A673 (cell line): ENCODE results near the gene ARHGAP5. TPM values are rescaled to one million over a fixed set of nuclear protein-coding genes. Genes with fewer than 3 reads are reported as not detected.

Source experiments
- BruUV-seq: library from RNA; stranded (reverse); fragments of 400-500 nt; replicated peaks from 2 replicates; lab custom pipeline; 2021; lab: Mats Ljungman, UMichigan
- CTCF ChIA-PET: fragments of 300-600 bp; sonication (Branson Sonifier 250); formaldehyde crosslinking; loops from one replicate; lab custom pipeline; 2022; ENCODE audit warnings: antibody characterized with exemption; lab: Charles Lee
- POLR2A ChIA-PET: fragments of 300-600 bp; sonication (Branson Sonifier 250); formaldehyde crosslinking; loops from one replicate; lab custom pipeline; 2022; ENCODE audit warnings: antibody characterized with exemption; ENCODE audit not compliant: low non-redundant PET; lab: Charles Lee
- DNase-seq: peaks from one replicate; pipeline ENCODE4 v3.0.0-alpha.2; 2015; ENCODE audit warnings: low spot score
- H3K27ac ChIP-seq: fragments of 200-600 bp; sonication (generic); 2 replicates; pipeline ENCODE4 v1.5.1; 2016; ENCODE audit warnings: mixed run types, low read depth, mild to moderate bottlenecking, mixed read lengths, antibody characterized with exemption, low read length; ENCODE audit not compliant: poor library complexity, severe bottlenecking
- H3K27me3 ChIP-seq: fragments of 200-600 bp; sonication (generic); replicated peaks from 2 replicates; pipeline ENCODE4 v1.6.1; 2017; ENCODE audit warnings: mixed run types, low read depth, mild to moderate bottlenecking, mixed read lengths, antibody characterized with exemption, low read length; ENCODE audit not compliant: insufficient read depth, poor library complexity
- H3K36me3 ChIP-seq: fragments of 200-600 bp; sonication (generic); 2 replicates; pipeline ENCODE4 v1.6.1; 2016; ENCODE audit warnings: mixed run types, mild to moderate bottlenecking, mixed read lengths, antibody characterized with exemption, low read length; ENCODE audit not compliant: insufficient read depth, poor library complexity, severe bottlenecking
- H3K4me1 ChIP-seq: fragments of 200-600 bp; sonication (generic); 2 replicates; pipeline ENCODE4 v1.6.1; 2017; ENCODE audit warnings: mixed run types, mild to moderate bottlenecking, mixed read lengths, antibody characterized with exemption, low read length; ENCODE audit not compliant: insufficient read depth, poor library complexity, severe bottlenecking
- H3K4me3 ChIP-seq: fragments of 200-600 bp; sonication (generic); 2 replicates; pipeline ENCODE4 v1.5.1; 2016; ENCODE audit warnings: low read depth, mixed run types, mild to moderate bottlenecking, mixed read lengths, low read length; ENCODE audit not compliant: poor library complexity, severe bottlenecking
- H3K9me3 ChIP-seq: fragments of 200-600 bp; sonication (generic); 2 replicates; pipeline ENCODE4 v1.6.1; 2016; ENCODE audit warnings: mixed run types, low read depth, mild to moderate bottlenecking, mixed read lengths, antibody characterized with exemption, low read length; ENCODE audit not compliant: poor library complexity, severe bottlenecking
- CTCF ChIP-seq: fragments of 300-800, 200-600 bp; sonication (generic); conservative IDR thresholded peaks from 2 replicates; pipeline ENCODE4 v1.5.1; 2017; ENCODE audit warnings: low read depth, mild to moderate bottlenecking, antibody characterized with exemption, low read length, moderate library complexity, mixed read lengths
- EZH2 ChIP-seq: fragments of 200-600 bp; sonication (generic); IDR thresholded peaks from 2 replicates; pipeline ENCODE4 v1.6.1; 2017; ENCODE audit warnings: borderline replicate concordance, low read depth, mild to moderate bottlenecking, mixed read lengths, antibody characterized with exemption, low read length; ENCODE audit not compliant: poor library complexity, severe bottlenecking
- intact Hi-C: fragments of 100-400 bp; cut with micrococcal nuclease; formaldehyde crosslinking; loops from one replicate; pipeline ENCODE4 v1.10.0; 2022; ENCODE audit not compliant: unreplicated experiment
- total RNA-seq: library from RNA; stranded (reverse); gene quantifications from 2 replicates; pipeline ENCODE4 v1.2.3, GENCODE V29; 2021

ARHGAP5 gene
- total RNA-seq, 1 experiment from 2014 or later = 51.3 TPM

- intact Hi-C loops = no loop called here
- Histone ChIP-seq H3K4me3 (no peak overlapping the region), H3K9me3 (no peaks in the 10 kb centered on the region), H3K36me3 (no peaks in the 10 kb centered on the region), H3K27ac (no peak overlapping the region), H3K4me1 (no peaks in the 10 kb centered on the region), H3K27me3 (no peaks in the 10 kb centered on the region)
- CTCF ChIA-PET = no interaction called here
- POLR2A ChIA-PET = no interaction called here
- no peak for DNase-seq
- no TSS peak for BruUV-seq
- TF ChIP-seq CTCF (no peak), EZH2 (no peak)
Observed at GRCh38 chr14:32102152-32102787, 25.2 kb downstream of the ARHGAP5 start.

- Histone ChIP-seq H3K36me3 (no peaks in the 10 kb centered on the region), H3K4me3 (no peak overlapping the region), H3K9me3 (no peaks in the 10 kb centered on the region), H3K4me1 (no peaks in the 10 kb centered on the region), H3K27me3 (no peaks in the 10 kb centered on the region), H3K27ac (no peak overlapping the region)
- DNase-seq = no peak
- intact Hi-C loops = no loop called here
- POLR2A ChIA-PET = no interaction called here
- CTCF ChIA-PET = no interaction called here
- TF ChIP-seq EZH2 = no peak
- TF ChIP-seq CTCF = no peak
- BruUV-seq = no TSS peak
Observed at GRCh38 chr14:32102968-32103367, 25.9 kb downstream of the ARHGAP5 start.

GRCh38 chr14:32104308-32104707 lies 27.2 kb downstream of the ARHGAP5 start:
- H3K9me3 ChIP-seq = no peaks in the 10 kb centered on the region
- no peaks in the 10 kb centered on the region for H3K4me1 ChIP-seq
- intact Hi-C loops = no loop called here
- TF ChIP-seq CTCF = no peak
- TF ChIP-seq EZH2 = no peak
- CTCF ChIA-PET = interaction anchor here (0.7 kb wide), 1 partner anchor 169 kb away, joined by 3 read pairs; no protein-coding TSS in a partner anchor
- no peaks in the 10 kb centered on the region for H3K36me3 ChIP-seq
- POLR2A ChIA-PET = no interaction called here
- H3K27ac ChIP-seq = no peak overlapping the region
- DNase-seq = no peak
- H3K27me3 ChIP-seq = no peaks in the 10 kb centered on the region
- BruUV-seq = no TSS peak
- H3K4me3 ChIP-seq = no peak overlapping the region
